Thymus (tissue), 11 donors: ENCODE data around the gene BTBD16. TPM values are rescaled to one million over a fixed set of nuclear protein-coding genes. Genes with fewer than 3 reads are reported as not detected.

Experiments
- DNase-seq, 9 donors: peaks; one replicate each; pipeline ENCODE4 v3.0.0-alpha.2; 2013; ENCODE audit warnings: low spot score in 9 of 9, low read depth in 6 of 9, missing footprints in 1 of 9
- H3K27ac ChIP-seq, 2 donors: one replicate each; pipeline ENCODE4 v1.5.1; 2013; ENCODE audit warnings: control low read depth in 1 of 2, low read depth in 1 of 2, low read length in 1 of 2, mild to moderate bottlenecking in 1 of 2, moderate library complexity in 1 of 2
- H3K27me3 ChIP-seq, 2 donors: one replicate each; pipeline ENCODE4 v1.5.1; 2013; ENCODE audit warnings: low read length in 1 of 2; ENCODE audit not compliant: control insufficient read depth in 2 of 2, insufficient read depth in 1 of 2
- H3K36me3 ChIP-seq, 2 donors: one replicate each; pipeline ENCODE4 v1.5.1; 2013; ENCODE audit warnings: low read length in 1 of 2, mild to moderate bottlenecking in 1 of 2, moderate library complexity in 1 of 2; ENCODE audit not compliant: control insufficient read depth in 2 of 2, insufficient read depth in 2 of 2
- H3K4me1 ChIP-seq, 2 donors: one replicate each; pipeline ENCODE4 v1.5.1; 2013; ENCODE audit warnings: low read length in 2 of 2; ENCODE audit not compliant: control insufficient read depth in 2 of 2, insufficient read depth in 2 of 2
- H3K4me3 ChIP-seq, 2 donors: one replicate each; pipeline ENCODE4 v1.5.1; 2013; ENCODE audit warnings: low read length in 2 of 2, control low read depth in 1 of 2, mild to moderate bottlenecking in 1 of 2
- H3K9me3 ChIP-seq, 2 donors: one replicate each; pipeline ENCODE4 v1.5.1; 2013; ENCODE audit warnings: low read length in 1 of 2, mild to moderate bottlenecking in 1 of 2; ENCODE audit not compliant: control insufficient read depth in 2 of 2, insufficient read depth in 1 of 2
- WGBS: extraction: QIAGEN DNeasy Blood & Tissue Kit; methylation state at CpG from one replicate; pipeline ENCODE4 v1.1.7; 2013; 5-methylcytosine and 5-hydroxymethylcytosine counted together
- polyA plus RNA-seq: library from polyadenylated mRNA; stranded (reverse); fragments of 200-250 nt; gene quantifications from one replicate; pipeline ENCODE4 v1.2.3, GENCODE V29; 2013
- total RNA-seq: library from RNA; stranded (reverse); fragments of 120-200 nt; gene quantifications from one replicate; pipeline ENCODE4 v1.2.4, GENCODE V29; 2013
- donor health status: healthy.

The BTBD16 gene
- total and polyA plus RNA-seq, 2 donors: 0.14 to 1.2 TPM

- peaks cover 0 to 5% of the 10 kb centered on the region in 2 donors for H3K4me1 ChIP-seq
- no peak overlapping the region for H3K4me3 ChIP-seq
- H3K27me3 ChIP-seq: peaks cover 0 to 2% of the 10 kb centered on the region in 2 donors
- H3K9me3 ChIP-seq: no peaks in the 10 kb centered on the region
- H3K27ac ChIP-seq: no peak overlapping the region
- 58% methylated on average over 18 of the region's 18 CpGs for WGBS
- DNase-seq: no peak
- H3K36me3 ChIP-seq: no peaks in the 10 kb centered on the region
Observed at GRCh38 chr10:122310311-122311050, 39.4 kb downstream of the BTBD16 start.

DNA sequence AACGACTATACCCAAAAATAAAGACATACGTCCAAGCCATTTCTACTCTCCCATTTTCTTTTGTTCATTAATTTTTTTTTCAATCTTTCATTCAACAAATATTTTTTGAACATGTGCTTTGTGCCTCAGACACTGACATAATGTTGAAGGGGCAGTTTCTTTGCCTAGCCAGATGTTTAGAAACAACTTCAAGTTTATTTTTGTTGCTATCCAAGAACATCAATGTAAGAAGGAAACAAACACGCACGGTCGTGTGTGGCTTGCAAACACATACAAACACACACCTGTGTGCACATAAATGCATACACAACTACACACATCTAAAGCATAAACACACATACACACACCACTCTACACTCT, 39.9 kb downstream of the BTBD16 start:
- no peak overlapping the region for H3K27ac ChIP-seq
- WGBS: 78% methylated on average over 5 of the region's 5 CpGs

GRCh38 chr10:122311716-122312115, 40.6 kb downstream of the BTBD16 start:
- Histone ChIP-seq H3K27me3 (peaks cover 0 to 2% of the 10 kb centered on the region in 2 donors), H3K4me3 (no peak overlapping the region), H3K9me3 (no peaks in the 10 kb centered on the region), H3K27ac (no peak overlapping the region), H3K36me3 (no peaks in the 10 kb centered on the region), H3K4me1 (peaks cover 0 to 5% of the 10 kb centered on the region in 2 donors)
- DNase-seq: no peak
- WGBS: 69% methylated on average over 1 of the region's 1 CpG

More for the DNA sequence above, 39.9 kb downstream of the BTBD16 start:
- Histone ChIP-seq H3K9me3 (no peaks in the 10 kb centered on the region), H3K36me3 (no peaks in the 10 kb centered on the region), H3K4me3 (no peak overlapping the region), H3K4me1 (peaks cover 0 to 5% of the 10 kb centered on the region in 2 donors), H3K27me3 (peaks cover 0 to 2% of the 10 kb centered on the region in 2 donors)
- no peak for DNase-seq

DNA sequence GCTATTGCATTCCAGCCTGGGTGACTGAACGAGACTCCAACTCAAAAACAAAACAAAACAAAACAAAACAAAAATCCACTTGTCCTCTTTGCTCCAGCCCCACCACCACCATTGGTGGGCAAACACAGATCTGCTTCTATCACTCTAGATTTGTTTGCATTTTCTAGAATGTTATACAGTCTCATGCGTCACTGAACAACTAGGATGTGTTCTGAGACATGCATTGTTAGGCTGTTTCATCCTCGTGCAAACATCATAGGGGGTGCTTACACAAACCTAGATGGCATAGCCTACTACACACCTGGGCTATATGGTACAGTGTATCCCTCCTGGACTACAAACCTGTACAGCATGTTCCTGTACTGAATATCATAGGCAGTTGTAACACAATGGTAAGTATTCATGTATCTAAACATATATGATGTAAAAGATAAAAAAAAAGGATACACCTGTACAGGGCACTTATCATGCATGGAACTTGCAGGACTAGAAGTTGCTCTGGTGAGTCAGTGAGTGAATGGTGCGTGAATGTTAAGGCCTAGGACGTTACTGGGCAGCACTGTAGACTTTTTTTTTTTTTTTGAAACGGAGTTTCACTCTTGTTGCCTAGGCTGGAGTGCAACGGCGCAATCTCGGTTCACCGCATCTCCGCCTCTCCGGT, 45.3 kb downstream of the BTBD16 start:
- Histone ChIP-seq H3K4me3 (no peak overlapping the region), H3K27me3 (no peaks in the 10 kb centered on the region), H3K36me3 (no peaks in the 10 kb centered on the region), H3K4me1 (no peaks in the 10 kb centered on the region), H3K9me3 (no peaks in the 10 kb centered on the region), H3K27ac (no peak overlapping the region)
- no peak for DNase-seq
- WGBS: 94% methylated on average over 12 of the region's 12 CpGs

GRCh38 chr10:122321960-122322359, 50.9 kb downstream of the BTBD16 start:
- no peak overlapping the region for H3K27ac ChIP-seq
- WGBS: 92% methylated on average over 4 of the region's 4 CpGs

GRCh38 chr10:122323189-122323588, 52.1 kb downstream of the BTBD16 start:
- no peak for DNase-seq
- H3K27ac ChIP-seq: no peak overlapping the region
- H3K36me3 ChIP-seq: no peaks in the 10 kb centered on the region
- no peaks in the 10 kb centered on the region for H3K27me3 ChIP-seq
- no peak overlapping the region for H3K4me3 ChIP-seq
- H3K9me3 ChIP-seq: no peaks in the 10 kb centered on the region
- 86% methylated on average over 1 of the region's 1 CpG for WGBS
- no peaks in the 10 kb centered on the region for H3K4me1 ChIP-seq

More at GRCh38 chr10:122321960-122322359, 50.9 kb downstream of the BTBD16 start:
- DNase-seq: no peak
- Histone ChIP-seq H3K27me3 (no peaks in the 10 kb centered on the region), H3K36me3 (no peaks in the 10 kb centered on the region), H3K4me3 (no peak overlapping the region), H3K9me3 (no peaks in the 10 kb centered on the region), H3K4me1 (no peaks in the 10 kb centered on the region)

GRCh38 chr10:122323941-122324675, 53.0 kb downstream of the BTBD16 start:
- Histone ChIP-seq H3K4me1 (no peaks in the 10 kb centered on the region), H3K9me3 (no peaks in the 10 kb centered on the region), H3K4me3 (no peak overlapping the region), H3K36me3 (no peaks in the 10 kb centered on the region), H3K27ac (no peak overlapping the region), H3K27me3 (no peaks in the 10 kb centered on the region)
- 95% methylated on average over 5 of the region's 5 CpGs for WGBS
- no peak for DNase-seq

DNA sequence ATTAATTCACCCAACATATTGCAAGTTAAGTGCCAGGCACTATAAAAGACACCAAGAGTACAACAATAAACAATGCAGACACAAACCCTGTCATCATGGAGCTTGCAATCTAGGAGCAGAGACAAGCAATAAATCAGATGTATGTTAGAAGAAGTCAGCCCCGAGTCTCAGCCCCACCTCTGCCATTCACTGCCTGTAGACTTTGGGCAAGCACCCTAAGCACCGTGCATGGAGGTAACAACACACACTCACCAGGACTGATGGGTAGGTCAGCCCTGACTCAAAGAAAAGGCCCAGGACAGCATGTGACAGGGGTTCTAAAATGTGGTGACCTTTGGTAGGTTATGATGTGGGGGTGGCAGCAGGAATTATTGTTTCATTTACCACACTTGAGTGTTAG, 54.1 kb downstream of the BTBD16 start:
- no peak for DNase-seq
- Histone ChIP-seq H3K4me1 (no peaks in the 10 kb centered on the region), H3K36me3 (no peaks in the 10 kb centered on the region), H3K27me3 (no peaks in the 10 kb centered on the region), H3K4me3 (no peak overlapping the region), H3K27ac (no peak overlapping the region), H3K9me3 (no peaks in the 10 kb centered on the region)
- 94% methylated on average over 2 of the region's 2 CpGs for whole genome bisulfite sequencing

- Histone ChIP-seq H3K4me3 (no peak overlapping the region), H3K4me1 (no peaks in the 10 kb centered on the region), H3K27ac (no peak overlapping the region), H3K27me3 (no peaks in the 10 kb centered on the region), H3K36me3 (no peaks in the 10 kb centered on the region), H3K9me3 (no peaks in the 10 kb centered on the region)
- 90% methylated on average over 5 of the region's 5 CpGs for WGBS
- no peak for DNase-seq
Observed at GRCh38 chr10:122326385-122326784, 55.3 kb downstream of the BTBD16 start.
